B cell (primary cell): ENCODE results near the gene FAM151A. TPM values are rescaled to one million over a fixed set of nuclear protein-coding genes. Genes with fewer than 3 reads are reported as not detected.

ENCODE experiments used
- ATAC-seq: fragments of 200-7000 bp; cut with Tn5 transposase; one replicate; pipeline ENCODE4 v1.10.0; 2021; ENCODE audit warnings: low read depth, mild to moderate bottlenecking, moderate number of reproducible peaks, moderate library complexity
- CTCF ChIA-PET: fragments of 350-600 bp; sonication (Branson Sonifier 250); formaldehyde crosslinking; loops from one replicate; lab custom pipeline; 2021; ENCODE audit warnings: antibody characterized with exemption, inconsistent platforms; lab: Charles Lee
- POLR2A ChIA-PET: fragments of 350-600 bp; sonication (Branson Sonifier 250); formaldehyde crosslinking; loops from one replicate; lab custom pipeline; 2021; ENCODE audit warnings: antibody characterized with exemption; lab: Charles Lee
- DNase-seq: peaks from one replicate; pipeline ENCODE4 v3.0.0; 2013
- H2AFZ ChIP-seq: 2 replicates; pipeline ENCODE4 v1.6.1; 2012; ENCODE audit warnings: mild to moderate bottlenecking, low read depth, low read length; ENCODE audit not compliant: insufficient read depth, poor library complexity, severe bottlenecking
- H3K27ac ChIP-seq, 2 donors: 1 replicate in 1 of 2; 2 replicates in 1 of 2; pipeline ENCODE4 v1.5.1; 2012 to 2013; ENCODE audit warnings: low read length in 2 of 2, mild to moderate bottlenecking in 2 of 2, moderate library complexity in 1 of 2
- H3K27me3 ChIP-seq, 4 experiments: fragments of 200-600 bp in 1 of 4; sonication (generic) in 1 of 4; replicated peaks in 1 of 4; 1 replicate in 2 of 4; 2 replicates in 2 of 4; pipeline versions ENCODE4 v1.6.1 to v1.7.0; 2013 to 2016; ENCODE audit warnings: low read length in 3 of 4, mild to moderate bottlenecking in 2 of 4, mixed read lengths in 1 of 4, moderate library complexity in 1 of 4; ENCODE audit not compliant: insufficient read depth in 4 of 4, control insufficient read depth in 3 of 4; ENCODE audit errors: control extremely low read depth in 1 of 4
- H3K36me3 ChIP-seq, 2 experiments: replicated peaks in 1 of 2; 1 replicate in 1 of 2; 2 replicates in 1 of 2; pipeline versions ENCODE4 v1.6.1 to v1.7.1; 2013; ENCODE audit warnings: low read length in 1 of 2; ENCODE audit not compliant: insufficient read depth in 2 of 2, control insufficient read depth in 1 of 2; ENCODE audit errors: control extremely low read depth in 1 of 2, extremely low read depth in 1 of 2
- H3K4me1 ChIP-seq, 2 donors: fragments of 200-600 bp in 1 of 2; sonication (generic) in 1 of 2; 1 replicate in 1 of 2; 2 replicates in 1 of 2; pipeline versions ENCODE4 v1.5.1 to v1.6.1; 2013 to 2017; ENCODE audit warnings: low read length in 2 of 2; ENCODE audit not compliant: control insufficient read depth in 2 of 2, insufficient read depth in 2 of 2
- H3K4me2 ChIP-seq: replicated peaks from 2 replicates; pipeline ENCODE3; 2012; ENCODE audit warnings: mild to moderate bottlenecking, low read depth, low read length; ENCODE audit not compliant: poor library complexity, severe bottlenecking
- H3K4me3 ChIP-seq, 5 experiments: fragments of 200-600 bp in 1 of 5; sonication (generic) in 1 of 5; 1 replicate in 3 of 5; 2 replicates in 2 of 5; pipeline versions ENCODE4 v1.5.1 to v1.7.0; 2011 to 2016; ENCODE audit warnings: low read length in 4 of 5, mild to moderate bottlenecking in 4 of 5, low read depth in 2 of 5, control low read depth in 1 of 5, moderate library complexity in 1 of 5; ENCODE audit not compliant: insufficient read depth in 1 of 5; ENCODE audit errors: control extremely low read depth in 1 of 5, extremely low read depth in 1 of 5
- H3K79me2 ChIP-seq: fragments of 200-600 bp; sonication (generic); one replicate; pipeline ENCODE4 v1.6.0; 2016; ENCODE audit warnings: low read length; ENCODE audit not compliant: control insufficient read depth, insufficient read depth
- H3K9ac ChIP-seq: fragments of 200-600 bp; sonication (generic); 2 replicates; pipeline ENCODE4 v1.6.1; 2017; ENCODE audit warnings: mild to moderate bottlenecking, low read length, moderate library complexity
- H3K9me3 ChIP-seq, 3 donors: one replicate each; pipeline versions ENCODE4 v1.6.1 to v1.7.1; 2013; ENCODE audit warnings: low read length in 2 of 3; ENCODE audit not compliant: control insufficient read depth in 2 of 3, insufficient read depth in 1 of 3; ENCODE audit errors: control extremely low read depth in 1 of 3
- H4K20me1 ChIP-seq: 2 replicates; pipeline ENCODE4 v1.6.0; 2012; ENCODE audit warnings: mild to moderate bottlenecking, low read length; ENCODE audit not compliant: insufficient read depth, control insufficient read depth, poor library complexity, severe bottlenecking
- H3K27ac Mint-ChIP-seq: one replicate; pipeline ENCODE4 v1.8.0; 2021; ENCODE audit warnings: mixed read lengths
- H3K27me3 Mint-ChIP-seq: one replicate; pipeline ENCODE4 v1.8.0; 2021; ENCODE audit warnings: mixed read lengths
- H3K4me1 Mint-ChIP-seq: one replicate; pipeline ENCODE4 v1.8.0; 2021; ENCODE audit warnings: mixed read lengths
- H3K4me3 Mint-ChIP-seq: one replicate; pipeline ENCODE4 v1.8.0; 2021; ENCODE audit warnings: mixed read lengths
- H3K9me3 Mint-ChIP-seq: one replicate; pipeline ENCODE4 v1.8.0; 2022; ENCODE audit warnings: mixed read lengths; ENCODE audit not compliant: insufficient read depth
- EZH2 ChIP-seq: IDR thresholded peaks from 2 replicates; pipeline ENCODE4 v1.6.1; 2012; ENCODE audit warnings: borderline replicate concordance, low read depth, mild to moderate bottlenecking, moderate library complexity, low read length; ENCODE audit not compliant: insufficient read depth, poor library complexity, severe bottlenecking
- WGBS: methylation state at CpG from one replicate; pipeline ENCODE4 v1.1.5; 2013; ENCODE audit warnings: missing lambda C conversion rate; ENCODE audit not compliant: insufficient coverage; 5-methylcytosine and 5-hydroxymethylcytosine counted together
- intact Hi-C: fragments of 100-400 bp; cut with micrococcal nuclease; formaldehyde crosslinking; loops from one replicate; pipeline ENCODE4 v1.10.0; 2022
- polyA plus RNA-seq: library from polyadenylated mRNA; depleted of rRNA; stranded (reverse); fragments of >200 nt; gene quantifications from 2 replicates; pipeline ENCODE4 v1.2.3, GENCODE V29; 2012
- total RNA-seq, 2 donors: library from RNA; stranded (reverse); fragments of 120-200 nt in 1 of 2; gene quantifications; 1 replicate in 1 of 2; 2 replicates in 1 of 2; pipeline versions ENCODE4 v1.2.3 to v1.2.4, GENCODE V29; 2013 to 2022
- TF ChIP-seq, protein P1 (sequence below): fragments of 200-600 bp; IDR thresholded peaks from one replicate; pipeline ENCODE4 v1.8.0; 2022; ENCODE audit warnings: antibody characterized with exemption, mild to moderate bottlenecking

Gene FAM151A
- total and polyA plus RNA-seq, 2 donors (not counting 1 experiment from before 2014, with no cell fraction given), result not detected

DNA sequence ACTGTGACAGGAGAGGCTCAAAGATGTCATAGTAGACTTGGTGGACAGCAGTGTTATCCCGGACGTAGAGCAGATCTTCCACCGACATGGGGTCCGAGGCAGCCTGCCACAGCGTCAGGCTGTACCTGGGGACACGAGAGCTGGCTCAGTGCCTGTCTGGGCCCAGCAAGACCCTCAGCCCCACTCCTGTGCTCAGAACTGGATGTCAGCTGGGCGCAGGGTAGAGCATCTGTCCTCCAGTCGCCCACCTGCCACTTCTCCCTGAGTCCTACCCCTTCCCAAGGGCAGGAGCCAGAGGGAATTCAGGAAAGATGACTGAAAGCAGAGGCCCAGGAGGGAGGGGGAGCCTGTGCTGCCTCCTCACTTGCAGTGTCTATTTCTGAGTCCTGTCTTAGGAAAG is 11.7 kb downstream of the FAM151A start:
- CTCF ChIA-PET, result no interaction called here
- Histone ChIP-seq H3K36me3 (no peaks in the 10 kb centered on the region), H3K27ac (no peak overlapping the region), H3K4me2 (no peak overlapping the region), H3K27me3 (no peaks in the 10 kb centered on the region), H3K79me2 (no peaks in the 10 kb centered on the region), H3K9me3 (no peaks in the 10 kb centered on the region), H3K9ac (no peak overlapping the region), H4K20me1 (no peaks in the 10 kb centered on the region), H2AFZ (no peak overlapping the region), H3K4me3 (no peak overlapping the region), H3K4me1 (no peaks in the 10 kb centered on the region)
- intact Hi-C loops, result no loop called here
- H3K4me3 Mint-ChIP-seq, result no peak overlapping the region
- H3K4me1 Mint-ChIP-seq, result no peaks in the 10 kb centered on the region
- WGBS, result 96% methylated on average over 7 of the region's 8 CpGs
- H3K27ac Mint-ChIP-seq, result no peak overlapping the region
- ATAC-seq (no peak), DNase-seq (no peak)
- POLR2A ChIA-PET, result no interaction called here
- TF ChIP-seq EZH2, result no peak
- TF ChIP-seq, protein P1, sequence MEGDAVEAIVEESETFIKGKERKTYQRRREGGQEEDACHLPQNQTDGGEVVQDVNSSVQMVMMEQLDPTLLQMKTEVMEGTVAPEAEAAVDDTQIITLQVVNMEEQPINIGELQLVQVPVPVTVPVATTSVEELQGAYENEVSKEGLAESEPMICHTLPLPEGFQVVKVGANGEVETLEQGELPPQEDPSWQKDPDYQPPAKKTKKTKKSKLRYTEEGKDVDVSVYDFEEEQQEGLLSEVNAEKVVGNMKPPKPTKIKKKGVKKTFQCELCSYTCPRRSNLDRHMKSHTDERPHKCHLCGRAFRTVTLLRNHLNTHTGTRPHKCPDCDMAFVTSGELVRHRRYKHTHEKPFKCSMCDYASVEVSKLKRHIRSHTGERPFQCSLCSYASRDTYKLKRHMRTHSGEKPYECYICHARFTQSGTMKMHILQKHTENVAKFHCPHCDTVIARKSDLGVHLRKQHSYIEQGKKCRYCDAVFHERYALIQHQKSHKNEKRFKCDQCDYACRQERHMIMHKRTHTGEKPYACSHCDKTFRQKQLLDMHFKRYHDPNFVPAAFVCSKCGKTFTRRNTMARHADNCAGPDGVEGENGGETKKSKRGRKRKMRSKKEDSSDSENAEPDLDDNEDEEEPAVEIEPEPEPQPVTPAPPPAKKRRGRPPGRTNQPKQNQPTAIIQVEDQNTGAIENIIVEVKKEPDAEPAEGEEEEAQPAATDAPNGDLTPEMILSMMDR, result no peak
- H3K27me3 Mint-ChIP-seq, result no peaks in the 10 kb centered on the region
- no peaks in the 10 kb centered on the region for H3K9me3 Mint-ChIP-seq

DNA sequence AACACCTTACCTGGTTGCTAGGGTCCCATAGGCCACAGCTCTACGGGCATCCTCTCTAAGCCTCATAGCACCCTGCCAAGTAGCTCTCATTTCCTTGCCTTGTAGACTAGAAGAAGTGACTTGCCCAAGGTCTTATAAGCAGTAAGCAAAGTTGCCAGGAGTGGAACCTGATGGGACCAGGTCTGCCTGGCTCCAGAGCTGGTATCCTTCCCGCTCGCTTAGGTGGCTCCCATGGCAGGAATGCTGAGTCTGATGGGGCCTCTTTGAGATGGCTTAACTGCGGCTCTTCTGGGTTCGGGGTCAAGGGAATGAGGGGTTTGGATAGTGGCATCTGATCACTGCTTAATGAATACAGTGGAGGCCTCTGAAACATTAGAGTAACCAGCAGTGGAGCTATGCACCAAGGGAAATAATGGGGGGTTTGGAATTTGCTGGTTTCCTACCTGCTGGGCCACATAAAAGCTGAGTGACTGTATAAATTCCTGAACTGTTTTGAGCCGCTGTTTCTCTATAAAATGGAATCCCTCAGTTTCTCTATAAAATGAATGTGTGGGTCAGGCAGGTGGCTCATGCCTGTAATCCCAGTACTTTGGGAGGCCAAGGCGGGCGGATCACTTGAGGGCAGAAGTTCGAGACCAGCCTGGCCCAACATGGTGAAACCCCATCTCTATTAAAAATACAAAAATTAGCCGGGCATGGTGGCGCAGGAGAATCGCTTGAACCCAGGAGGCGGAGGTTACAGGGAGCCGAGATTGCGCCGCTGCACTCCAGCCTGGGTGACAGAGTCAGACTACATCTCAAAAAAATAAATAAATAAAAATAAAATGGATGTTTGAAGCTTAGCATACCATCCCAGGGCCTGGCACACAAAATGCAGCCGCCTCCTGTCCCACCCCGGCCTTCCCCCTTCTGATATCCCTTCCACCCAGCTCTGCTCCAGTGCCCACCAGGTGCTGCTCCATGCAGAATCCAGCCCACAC is 12.4 kb downstream of the FAM151A start:
- ChIA-PET CTCF (no interaction called here), POLR2A (no interaction called here)
- H3K27ac ChIP-seq, result no peak overlapping the region
- H2AFZ ChIP-seq, result no peak overlapping the region
- no peak overlapping the region for H3K9ac ChIP-seq
- no peaks in the 10 kb centered on the region for H3K4me1 ChIP-seq
- H3K4me3 Mint-ChIP-seq, result no peak overlapping the region
- H3K27me3 Mint-ChIP-seq, result no peaks in the 10 kb centered on the region
- 94% methylated on average over 9 of the region's 18 CpGs for WGBS
- no peak overlapping the region for H3K4me2 ChIP-seq
- no peaks in the 10 kb centered on the region for H3K79me2 ChIP-seq
- no peaks in the 10 kb centered on the region for H3K27me3 ChIP-seq
- no peaks in the 10 kb centered on the region for H3K9me3 Mint-ChIP-seq
- no peak overlapping the region for H3K27ac Mint-ChIP-seq
- DNase-seq, result no peak
- ATAC-seq, result no peak
- H3K9me3 ChIP-seq, result no peaks in the 10 kb centered on the region
- intact Hi-C loops, result no loop called here
- no peaks in the 10 kb centered on the region for H3K4me1 Mint-ChIP-seq
- H3K4me3 ChIP-seq, result no peak overlapping the region
- no peaks in the 10 kb centered on the region for H4K20me1 ChIP-seq
- no peaks in the 10 kb centered on the region for H3K36me3 ChIP-seq
- no peak for TF ChIP-seq EZH2
- TF ChIP-seq, protein P1, result no peak
